ENCODE results near the gene QPCT.

DNA sequence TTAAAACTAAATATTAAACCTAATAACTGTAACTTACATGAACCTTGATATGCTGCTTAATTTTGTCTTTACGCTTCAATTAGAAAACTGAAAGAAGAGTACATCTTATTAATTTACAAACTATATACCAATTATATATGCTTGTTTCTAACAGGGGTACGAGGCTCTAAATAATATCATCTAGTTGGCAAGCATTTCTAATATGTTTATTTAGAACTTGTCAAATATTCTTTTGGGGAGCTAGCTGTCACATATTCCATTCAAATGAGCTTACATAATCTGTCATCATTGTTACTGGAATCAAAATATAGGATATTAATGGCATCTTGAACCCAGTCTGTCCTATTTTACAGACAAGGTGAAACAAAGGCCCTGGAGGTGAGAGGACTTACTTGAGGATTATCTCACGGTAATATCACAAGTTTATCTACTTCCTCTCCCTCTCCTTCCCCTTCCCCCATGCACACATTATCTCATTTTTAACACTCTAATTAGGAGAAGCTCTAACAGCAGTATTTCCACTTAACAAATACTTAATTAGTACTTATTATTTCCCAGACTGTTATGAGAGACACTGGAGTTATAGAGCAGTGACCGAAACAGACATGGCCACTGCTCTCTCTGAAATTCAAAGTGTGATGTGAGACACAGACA, 23.3 kb upstream of the QPCT start:
- TF ChIP-seq, protein P1, sequence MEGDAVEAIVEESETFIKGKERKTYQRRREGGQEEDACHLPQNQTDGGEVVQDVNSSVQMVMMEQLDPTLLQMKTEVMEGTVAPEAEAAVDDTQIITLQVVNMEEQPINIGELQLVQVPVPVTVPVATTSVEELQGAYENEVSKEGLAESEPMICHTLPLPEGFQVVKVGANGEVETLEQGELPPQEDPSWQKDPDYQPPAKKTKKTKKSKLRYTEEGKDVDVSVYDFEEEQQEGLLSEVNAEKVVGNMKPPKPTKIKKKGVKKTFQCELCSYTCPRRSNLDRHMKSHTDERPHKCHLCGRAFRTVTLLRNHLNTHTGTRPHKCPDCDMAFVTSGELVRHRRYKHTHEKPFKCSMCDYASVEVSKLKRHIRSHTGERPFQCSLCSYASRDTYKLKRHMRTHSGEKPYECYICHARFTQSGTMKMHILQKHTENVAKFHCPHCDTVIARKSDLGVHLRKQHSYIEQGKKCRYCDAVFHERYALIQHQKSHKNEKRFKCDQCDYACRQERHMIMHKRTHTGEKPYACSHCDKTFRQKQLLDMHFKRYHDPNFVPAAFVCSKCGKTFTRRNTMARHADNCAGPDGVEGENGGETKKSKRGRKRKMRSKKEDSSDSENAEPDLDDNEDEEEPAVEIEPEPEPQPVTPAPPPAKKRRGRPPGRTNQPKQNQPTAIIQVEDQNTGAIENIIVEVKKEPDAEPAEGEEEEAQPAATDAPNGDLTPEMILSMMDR (conservative IDR thresholded peaks at IDR 0.05; ENCODE audit: low read depth, low read length) = no peak
- no peak for TF ChIP-seq EZH2 (IDR thresholded peaks at IDR 0.05; ENCODE audit: borderline replicate concordance, low read depth, low read length, poor library complexity, severe bottlenecking)

All from A673 (cell line).